Measurements from ENCODE around the gene UXT.
"Not testable (repeated sequence)": the region's sequence is repeated elsewhere in the genome, so short reads cannot be mapped to it uniquely, and the experiment has no call there.

UXT gene

GRCh38 chrX:47690175-47690574 lies 31.2 kb upstream of the UXT start:
- no peak for TF ChIP-seq CTCF (IDR thresholded peaks at IDR 0.05)
- H3K4me3 Mint-ChIP-seq: no peak overlapping the region
- H3K4me1 Mint-ChIP-seq: no peaks in the 10 kb centered on the region
- H3K9me3 Mint-ChIP-seq: peaks cover 51% of the 10 kb centered on the region
- no peaks in the 10 kb centered on the region for H3K36me3 Mint-ChIP-seq (ENCODE audit: low read depth)
- H3K27me3 Mint-ChIP-seq (ENCODE audit: low read depth, poor library complexity): peaks cover 18% of the 10 kb centered on the region
- H3K27ac Mint-ChIP-seq: no peak overlapping the region
- no peak for DNase-seq

GRCh38 chrX:47687263-47687662 lies 28.3 kb upstream of the UXT start:
- Mint-ChIP-seq H3K27me3 (ENCODE audit: low read depth, poor library complexity) (peaks cover 19% of the 10 kb centered on the region), H3K27ac (no peak overlapping the region), H3K9me3 (peaks cover 46% of the 10 kb centered on the region), H3K4me1 (peaks cover 7% of the 10 kb centered on the region), H3K4me3 (no peak overlapping the region), H3K36me3 (ENCODE audit: low read depth) (no peaks in the 10 kb centered on the region)
- TF ChIP-seq CTCF (IDR thresholded peaks at IDR 0.05): no peak
- DNase-seq: no peak

- peaks cover 7% of the 10 kb centered on the region for H3K4me1 Mint-ChIP-seq
- no peak for TF ChIP-seq CTCF (IDR thresholded peaks at IDR 0.05)
- H3K27me3 Mint-ChIP-seq (ENCODE audit: low read depth, poor library complexity): peaks cover 30% of the 10 kb centered on the region
These were observed 24.8 kb upstream of the UXT start for GRCh38 chrX:47683829-47684205.

GRCh38 chrX:47683184-47683828 lies 24.3 kb upstream of the UXT start:
- no peak for DNase-seq
- no peak for TF ChIP-seq CTCF (IDR thresholded peaks at IDR 0.05)
- peak overlapping the region; percentile 8 for H3K4me3 Mint-ChIP-seq
- peaks cover 7% of the 10 kb centered on the region for H3K4me1 Mint-ChIP-seq
- peaks cover 47% of the 10 kb centered on the region for H3K9me3 Mint-ChIP-seq
- H3K36me3 Mint-ChIP-seq (ENCODE audit: low read depth): no peaks in the 10 kb centered on the region
- peaks cover 30% of the 10 kb centered on the region for H3K27me3 Mint-ChIP-seq (ENCODE audit: low read depth, poor library complexity)
- no peak overlapping the region for H3K27ac Mint-ChIP-seq

More at GRCh38 chrX:47683829-47684205, 24.8 kb upstream of the UXT start:
- Mint-ChIP-seq H3K9me3 (peaks cover 42% of the 10 kb centered on the region), H3K27ac (no peak overlapping the region), H3K36me3 (ENCODE audit: low read depth) (no peaks in the 10 kb centered on the region), H3K4me3 (no peak overlapping the region)
- no peak for DNase-seq

- not testable (repeated sequence) for DNase-seq; H3K36me3 Mint-ChIP-seq (ENCODE audit: low read depth); H3K4me1 Mint-ChIP-seq; H3K27ac Mint-ChIP-seq; H3K4me3 Mint-ChIP-seq
- Mint-ChIP-seq H3K27me3 (ENCODE audit: low read depth, poor library complexity) (peaks cover 13% of the 10 kb centered on the region), H3K9me3 (peaks cover 60% of the 10 kb centered on the region)
These were observed 17.2 kb upstream of the UXT start for GRCh38 chrX:47675959-47676859.

GRCh38 chrX:47674776-47675175 lies 15.8 kb upstream of the UXT start:
- DNase-seq: no peak
- Mint-ChIP-seq H3K27ac (no peak overlapping the region), H3K9me3 (peaks cover 67% of the 10 kb centered on the region), H3K4me1 (no peaks in the 10 kb centered on the region), H3K4me3 (no peak overlapping the region), H3K36me3 (ENCODE audit: low read depth) (no peaks in the 10 kb centered on the region), H3K27me3 (ENCODE audit: low read depth, poor library complexity) (peaks cover 6% of the 10 kb centered on the region)
- no peak for TF ChIP-seq CTCF (IDR thresholded peaks at IDR 0.05)

GRCh38 chrX:47665797-47666196 lies 6.8 kb upstream of the UXT start:
- not testable (repeated sequence) for H3K27ac Mint-ChIP-seq; H3K27me3 Mint-ChIP-seq (ENCODE audit: low read depth, poor library complexity); H3K36me3 Mint-ChIP-seq (ENCODE audit: low read depth); H3K4me1 Mint-ChIP-seq; H3K4me3 Mint-ChIP-seq; DNase-seq
- peaks cover 43% of the 10 kb centered on the region for H3K9me3 Mint-ChIP-seq

All from nephron progenitor cell (in vitro differentiated cells).